EH (cell line): ENCODE data around the gene MUC13.

ENCODE experiments used
- DNase-seq: peaks from one replicate; pipeline ENCODE4 v3.0.0-alpha.2; 2015; ENCODE audit warnings: low read depth

The MUC13 gene

GRCh38 chr3:124896824-124897526, 37.6 kb downstream of the MUC13 start:
- DNase-seq, result no peak

GRCh38 chr3:124895756-124896155, 38.8 kb downstream of the MUC13 start:
- DNase-seq, result no peak

- no peak for DNase-seq
Measured at GRCh38 chr3:124893526-124893925, 41.0 kb downstream of the MUC13 start.

DNA sequence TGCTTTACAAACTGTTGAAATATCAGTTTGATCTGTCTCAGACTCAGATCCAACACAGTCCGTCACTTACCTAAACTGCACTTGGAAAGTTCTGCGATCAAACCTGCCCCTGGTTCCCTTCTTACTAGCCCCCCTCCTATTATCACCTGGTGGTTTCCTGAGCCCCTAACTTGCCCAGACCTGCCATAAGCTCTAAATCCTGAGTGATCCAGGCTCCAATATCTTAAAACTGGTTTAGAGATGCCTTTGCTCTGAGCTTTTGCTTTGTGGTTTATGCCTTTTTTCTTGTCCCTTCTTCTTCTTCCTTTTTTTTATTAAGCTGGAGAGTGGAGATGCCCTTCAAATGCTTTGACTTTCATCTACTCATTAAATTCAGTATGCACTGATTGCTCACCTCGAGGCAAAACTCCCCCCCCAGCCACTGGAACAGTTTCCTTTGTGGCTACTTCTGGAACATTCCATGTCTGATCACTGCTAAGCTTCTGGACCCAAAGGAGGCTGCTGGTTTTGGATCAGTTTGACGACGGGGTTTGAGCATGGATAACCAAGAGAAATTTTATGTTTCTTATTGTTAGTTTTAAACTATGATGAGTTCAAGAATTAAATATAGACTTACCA, 43.9 kb downstream of the MUC13 start:
- DNase-seq, result no peak

GRCh38 chr3:124888482-124889441, 45.8 kb downstream of the MUC13 start:
- DNase-seq, result no peak

DNA sequence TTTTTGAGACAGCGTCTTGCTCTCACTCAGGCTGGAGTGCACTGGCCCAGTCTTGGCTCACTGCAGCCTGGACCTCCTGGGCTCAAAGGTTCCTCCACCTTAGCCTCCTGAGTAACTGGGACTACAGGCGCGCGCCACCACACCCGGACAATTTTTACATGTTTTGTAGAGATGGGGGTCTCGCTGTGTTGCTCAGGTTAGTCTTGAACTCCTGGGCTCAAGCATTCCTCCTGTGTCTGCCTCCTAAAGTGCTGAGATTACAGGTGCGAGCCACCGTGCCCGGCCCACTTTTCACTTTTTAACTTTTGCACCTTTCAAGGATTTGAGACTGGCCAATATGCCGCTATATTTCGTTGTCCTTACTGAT, 46.6 kb downstream of the MUC13 start:
- DNase-seq, result no peak

DNA sequence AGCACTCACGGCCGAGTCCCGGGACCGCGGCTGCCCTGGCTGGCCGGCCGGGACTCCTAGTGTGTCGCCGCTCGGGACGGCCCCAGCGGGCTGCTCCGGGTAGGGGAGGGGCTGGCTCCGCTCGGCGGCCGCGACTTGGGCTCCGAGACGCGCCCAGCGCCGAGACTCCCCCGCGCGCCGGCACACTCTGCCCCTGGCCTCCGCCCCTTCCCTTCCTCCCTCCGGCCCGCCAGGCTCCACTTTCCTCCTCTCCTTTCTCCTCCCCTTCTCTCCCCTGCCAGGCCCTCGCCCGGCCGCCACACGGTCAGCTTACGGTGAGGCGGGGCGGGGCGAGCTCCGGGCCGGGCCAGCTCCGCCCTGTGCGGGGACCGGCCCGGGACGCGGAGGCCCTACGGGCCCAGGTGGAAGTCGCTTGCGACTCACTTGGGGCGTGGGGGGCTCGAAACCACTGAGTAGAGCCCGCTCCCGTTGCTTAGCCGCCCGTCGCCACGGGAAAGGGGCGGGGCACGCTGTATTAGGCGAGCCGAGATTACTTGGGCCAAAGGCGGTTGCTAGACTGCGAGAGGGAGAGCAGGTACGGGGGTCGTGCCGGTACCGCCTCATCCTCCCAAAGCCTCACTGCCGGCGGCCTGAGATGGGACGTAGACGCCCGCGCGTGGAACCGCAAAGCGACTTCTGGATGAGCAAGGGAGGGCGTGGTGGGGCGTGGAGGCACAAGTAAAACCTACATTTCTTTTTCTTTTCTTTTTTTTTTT, 47.2 kb downstream of the MUC13 start, which contains the start of gene ITGB5:
ITGB5 (minus strand) TSS at position 189 of the 755 bp plus-strand sequence. CDS start 365 bp downstream, outside the sequence.
- DNase-seq, result peak; percentile 89

GRCh38 chr3:124886168-124887056, 48.1 kb downstream of the MUC13 start:
- peak; percentile 69 for DNase-seq

DNA sequence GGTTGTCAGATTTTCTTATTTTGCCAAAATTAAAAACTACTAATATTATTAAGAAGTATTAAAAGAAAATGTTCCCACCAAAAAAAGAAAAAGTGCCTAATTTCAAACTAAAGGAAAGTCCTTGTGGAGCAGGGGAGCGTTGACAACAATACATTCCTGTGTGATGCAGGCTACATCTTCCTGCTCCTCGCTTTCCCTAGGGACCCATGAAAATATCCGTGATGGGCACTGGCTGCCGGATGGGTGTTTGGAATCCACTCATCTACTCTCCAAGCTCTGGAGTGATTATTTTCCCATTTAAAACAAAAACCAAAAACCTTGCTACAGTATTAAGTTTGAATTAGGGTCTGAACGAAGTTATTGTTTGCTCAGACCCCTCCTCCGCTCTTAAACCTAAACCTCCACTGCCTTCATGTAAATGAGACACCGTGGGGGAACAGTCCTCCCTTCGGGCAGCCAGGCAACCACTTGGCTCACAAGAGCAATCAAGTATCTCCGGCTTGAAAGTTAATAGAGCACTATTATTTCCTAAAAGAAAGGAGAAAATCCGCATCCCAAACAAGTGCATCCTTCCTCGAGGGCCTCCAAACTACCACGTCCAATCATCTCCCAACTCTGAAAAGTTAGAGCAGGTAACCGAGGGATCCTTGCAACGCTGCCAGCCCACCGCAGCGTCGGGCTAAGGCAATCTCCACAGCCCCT, 48.9 kb downstream of the MUC13 start:
- peak; percentile 66 for DNase-seq

- DNase-seq, result no peak
Measured at GRCh38 chr3:124884474-124885101, 50.0 kb downstream of the MUC13 start.

- peak; percentile 66 for DNase-seq
Measured at GRCh38 chr3:124883766-124884473, 50.6 kb downstream of the MUC13 start.

- DNase-seq, result peak; percentile 65
Measured at GRCh38 chr3:124882816-124883747, 51.5 kb downstream of the MUC13 start.

DNA sequence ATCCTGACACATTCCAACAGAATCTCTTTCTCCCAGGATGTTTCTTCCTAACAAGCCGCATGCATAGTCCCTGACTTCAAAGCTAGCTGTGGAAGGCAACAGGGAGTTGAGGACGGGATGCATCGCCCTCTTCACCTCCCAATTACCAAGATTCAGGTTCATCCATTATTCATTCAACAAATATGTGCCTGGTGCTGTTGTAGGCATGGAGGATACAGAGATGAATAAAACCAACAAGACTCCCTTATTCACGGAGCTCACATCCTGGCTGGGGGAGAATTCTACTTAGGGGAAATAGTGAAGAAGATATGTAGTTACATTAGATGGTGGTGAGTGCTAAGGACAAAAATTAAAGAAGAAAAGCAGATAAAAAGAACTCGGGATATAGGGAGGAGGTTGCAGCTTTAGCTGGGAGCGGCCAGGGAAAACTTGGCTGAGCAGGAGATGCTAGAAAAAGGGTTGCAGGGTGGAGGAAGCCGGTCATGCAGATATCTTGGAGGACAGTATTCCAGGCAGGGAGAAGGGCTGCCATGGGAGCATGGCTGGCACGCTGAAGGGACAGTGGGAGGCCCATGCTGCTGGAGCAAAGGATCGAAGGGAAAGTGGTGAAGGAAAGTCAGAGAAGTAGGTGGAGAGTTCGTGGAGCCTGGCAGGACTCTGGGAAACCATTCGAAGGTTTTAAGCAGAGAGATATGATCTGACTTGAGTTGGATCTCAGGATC, 52.4 kb downstream of the MUC13 start:
- DNase-seq, result peak; percentile 58

DNA sequence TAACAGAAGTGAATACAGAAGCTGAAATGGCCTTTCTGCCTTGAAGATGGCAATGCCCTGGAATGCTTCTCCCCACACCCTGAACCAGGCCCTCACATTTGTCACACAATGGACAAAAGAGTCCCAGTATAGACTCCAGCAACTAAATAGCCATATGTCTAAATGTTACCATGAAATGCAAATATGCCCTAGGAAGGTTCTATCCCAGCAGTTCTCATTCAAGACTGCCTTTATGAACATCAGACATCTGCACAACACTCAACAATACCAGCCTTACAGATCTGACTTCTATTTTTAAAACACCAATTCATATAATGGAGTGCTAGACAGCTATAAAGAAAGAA, 55.2 kb downstream of the MUC13 start:
- DNase-seq, result no peak

DNA sequence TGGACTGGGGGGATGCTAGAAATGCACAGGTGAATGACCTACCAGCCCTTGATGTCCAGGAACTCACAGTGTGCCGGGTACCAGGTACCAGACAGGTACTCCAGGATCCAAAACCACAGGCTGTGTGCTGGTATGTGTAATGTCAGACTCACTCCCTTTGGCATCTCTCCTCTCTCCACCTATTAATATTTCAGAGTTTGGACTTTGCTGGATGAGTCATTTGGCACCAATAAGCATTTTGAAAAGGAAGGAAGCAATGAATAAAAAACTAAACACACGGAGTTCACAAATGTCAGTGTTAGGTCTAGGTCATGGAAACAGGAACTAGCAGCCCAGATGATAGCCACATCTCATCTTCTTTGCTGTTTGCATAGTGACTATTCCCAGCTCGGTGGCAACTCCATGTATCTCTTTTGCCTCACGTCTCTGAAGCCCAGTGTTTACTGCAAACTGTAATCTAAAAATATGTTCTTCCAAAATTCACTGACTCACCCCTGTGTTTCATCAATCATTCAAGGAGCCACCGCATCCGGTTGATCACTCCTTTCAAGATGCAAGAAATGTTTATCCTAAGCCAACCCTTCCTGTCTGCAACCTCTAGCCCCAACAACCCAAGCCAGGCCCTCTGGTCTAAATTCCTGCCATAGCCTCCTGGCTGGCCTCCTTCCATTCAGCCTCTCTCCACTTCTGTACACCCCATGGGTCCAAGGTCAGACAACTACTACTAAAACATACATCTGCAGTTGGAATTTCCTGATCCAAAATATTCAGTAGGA, 55.8 kb downstream of the MUC13 start:
- peak; percentile 98 for DNase-seq

DNA sequence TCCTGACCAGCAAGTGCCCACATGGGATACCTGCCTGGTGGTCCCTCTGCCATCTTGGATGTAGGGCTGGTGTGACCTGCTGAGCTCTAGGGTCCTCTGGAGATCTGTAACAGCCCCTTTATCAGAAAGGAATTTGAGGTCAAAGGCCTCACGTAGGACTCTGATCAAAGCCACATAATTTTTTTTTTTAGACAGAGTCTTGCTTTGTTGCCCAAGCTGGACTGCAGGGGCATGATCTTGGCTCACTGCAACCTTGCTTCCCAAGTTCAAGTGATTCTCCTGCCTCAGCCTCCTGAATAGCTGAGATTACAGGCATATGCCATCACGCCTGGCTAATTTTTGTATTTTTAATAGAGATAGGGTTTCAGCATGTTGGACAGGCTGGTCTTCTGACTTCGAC, 56.9 kb downstream of the MUC13 start:
- no peak for DNase-seq
